Stimulated activated naive B cell treated with anti-CD40 and anti-IgM and Interleukin-4, amounts not matched to agents 10 μg/mL and 1 μg/mL and 100 μg/mL, for 72 hours (primary cell): ENCODE data around the gene RRP1B.

Source experiments
- ATAC-seq, 2 donors: fragments of 150-1000 bp; cut with Tn5 transposase; replicated peaks; 2 replicates each; pipeline ENCODE4 v1.10.0; 2021; ENCODE audit warnings: moderate library complexity in 1 of 2
- DNase-seq: peaks from one replicate; pipeline ENCODE4 v3.0.0; 2021
- H3K27ac Mint-ChIP-seq: one replicate; pipeline ENCODE4 v1.8.0; 2022; ENCODE audit warnings: mild to moderate bottlenecking, mixed read lengths
- H3K27me3 Mint-ChIP-seq, 2 donors: one replicate each; pipeline ENCODE4 v1.8.0; 2022; ENCODE audit warnings: mixed read lengths in 2 of 2
- H3K36me3 Mint-ChIP-seq, 2 donors: one replicate each; pipeline ENCODE4 v1.8.0; 2022; ENCODE audit warnings: mixed read lengths in 2 of 2, mild to moderate bottlenecking in 1 of 2
- H3K4me1 Mint-ChIP-seq, 2 donors: one replicate each; pipeline ENCODE4 v1.8.0; 2022; ENCODE audit warnings: mixed read lengths in 2 of 2, mild to moderate bottlenecking in 1 of 2
- H3K4me3 Mint-ChIP-seq, 2 donors: one replicate each; pipeline ENCODE4 v1.8.0; 2022; ENCODE audit warnings: mild to moderate bottlenecking in 2 of 2, mixed read lengths in 2 of 2, moderate library complexity in 1 of 2
- H3K9me3 Mint-ChIP-seq, 2 donors: one replicate each; pipeline ENCODE4 v1.8.0; 2022; ENCODE audit warnings: mixed read lengths in 2 of 2, mild to moderate bottlenecking in 1 of 2

Gene RRP1B

GRCh38 chr21:43627527-43627926, 31.8 kb upstream of the RRP1B start:
- Mint-ChIP-seq H3K27ac (no peak overlapping the region), H3K4me3 (no peak overlapping the region), H3K9me3 (peaks cover 0 to 3% of the 10 kb centered on the region in 2 donors), H3K4me1 (peaks cover 0 to 3% of the 10 kb centered on the region in 2 donors), H3K27me3 (no peaks in the 10 kb centered on the region), H3K36me3 (peaks cover 4 to 12% of the 10 kb centered on the region in 2 donors)
- DNase-seq (no peak), ATAC-seq (no peak)

GRCh38 chr21:43631411-43632107, 27.8 kb upstream of the RRP1B start:
- ATAC-seq, result no peak
- no peak overlapping the region for H3K27ac Mint-ChIP-seq
- peaks cover 0 to 3% of the 10 kb centered on the region in 2 donors for H3K9me3 Mint-ChIP-seq
- no peaks in the 10 kb centered on the region for H3K27me3 Mint-ChIP-seq
- no peak for DNase-seq
- H3K4me1 Mint-ChIP-seq, result no peaks in the 10 kb centered on the region
- H3K36me3 Mint-ChIP-seq, result peaks cover 4 to 12% of the 10 kb centered on the region in 2 donors
- no peak overlapping the region for H3K4me3 Mint-ChIP-seq

GRCh38 chr21:43632373-43632905, 26.9 kb upstream of the RRP1B start:
- no peak overlapping the region for H3K4me3 Mint-ChIP-seq
- no peaks in the 10 kb centered on the region for H3K4me1 Mint-ChIP-seq
- H3K36me3 Mint-ChIP-seq, result peaks cover 4 to 12% of the 10 kb centered on the region in 2 donors
- H3K27ac Mint-ChIP-seq, result no peak overlapping the region
- DNase-seq (no peak), ATAC-seq (no peak)
- H3K27me3 Mint-ChIP-seq, result no peaks in the 10 kb centered on the region
- peaks cover 0 to 3% of the 10 kb centered on the region in 2 donors for H3K9me3 Mint-ChIP-seq

GRCh38 chr21:43634618-43635017, 24.7 kb upstream of the RRP1B start:
- no peak for ATAC-seq
- peaks cover 4 to 6% of the 10 kb centered on the region in 2 donors for H3K4me1 Mint-ChIP-seq
- H3K9me3 Mint-ChIP-seq, result no peaks in the 10 kb centered on the region
- no peaks in the 10 kb centered on the region for H3K27me3 Mint-ChIP-seq
- DNase-seq, result no peak
- no peak overlapping the region for H3K27ac Mint-ChIP-seq
- peaks cover 0 to under 1% of the 10 kb centered on the region in 2 donors for H3K36me3 Mint-ChIP-seq
- no peak overlapping the region for H3K4me3 Mint-ChIP-seq

GRCh38 chr21:43635436-43635835, 23.9 kb upstream of the RRP1B start:
- Mint-ChIP-seq H3K4me3 (no peak overlapping the region), H3K36me3 (no peaks in the 10 kb centered on the region), H3K27ac (no peak overlapping the region), H3K4me1 (peaks cover 4 to 6% of the 10 kb centered on the region in 2 donors), H3K27me3 (no peaks in the 10 kb centered on the region), H3K9me3 (no peaks in the 10 kb centered on the region)
- no peak for ATAC-seq
- DNase-seq, result no peak

GRCh38 chr21:43637530-43638158, 21.7 kb upstream of the RRP1B start:
- no peaks in the 10 kb centered on the region for H3K36me3 Mint-ChIP-seq
- H3K4me1 Mint-ChIP-seq, result peaks cover 4 to 6% of the 10 kb centered on the region in 2 donors
- no peak for DNase-seq
- peak overlapping the region; percentile 37 for H3K27ac Mint-ChIP-seq
- H3K9me3 Mint-ChIP-seq, result no peaks in the 10 kb centered on the region
- no peak for ATAC-seq
- no peak overlapping the region for H3K4me3 Mint-ChIP-seq
- no peaks in the 10 kb centered on the region for H3K27me3 Mint-ChIP-seq

GRCh38 chr21:43639470-43640353, 19.6 kb upstream of the RRP1B start:
- ATAC-seq (no peak), DNase-seq (no peak)
- Mint-ChIP-seq H3K27me3 (no peaks in the 10 kb centered on the region), H3K4me1 (peaks cover 4 to 6% of the 10 kb centered on the region in 2 donors), H3K9me3 (no peaks in the 10 kb centered on the region), H3K4me3 (no peak overlapping the region), H3K27ac (peak overlapping the region; percentile 17), H3K36me3 (no peaks in the 10 kb centered on the region)

GRCh38 chr21:43640400-43640799, 19.0 kb upstream of the RRP1B start:
- peaks cover 6 to 9% of the 10 kb centered on the region in 2 donors for H3K4me1 Mint-ChIP-seq
- no peaks in the 10 kb centered on the region for H3K36me3 Mint-ChIP-seq
- ATAC-seq, result no peak
- H3K4me3 Mint-ChIP-seq, result no peak overlapping the region
- H3K27me3 Mint-ChIP-seq, result no peaks in the 10 kb centered on the region
- H3K27ac Mint-ChIP-seq, result no peak overlapping the region
- no peaks in the 10 kb centered on the region for H3K9me3 Mint-ChIP-seq
- DNase-seq, result no peak

GRCh38 chr21:43643193-43643592, 16.2 kb upstream of the RRP1B start:
- peaks cover 12 to 23% of the 10 kb centered on the region in 2 donors for H3K4me1 Mint-ChIP-seq
- no peaks in the 10 kb centered on the region for H3K9me3 Mint-ChIP-seq
- DNase-seq (no peak), ATAC-seq (no peak)
- H3K27me3 Mint-ChIP-seq, result peaks cover 0 to 3% of the 10 kb centered on the region in 2 donors
- H3K36me3 Mint-ChIP-seq, result no peaks in the 10 kb centered on the region
- H3K4me3 Mint-ChIP-seq, result no peak overlapping the region
- no peak overlapping the region for H3K27ac Mint-ChIP-seq

GRCh38 chr21:43644071-43644470, 15.3 kb upstream of the RRP1B start:
- Mint-ChIP-seq H3K36me3 (no peaks in the 10 kb centered on the region), H3K27ac (no peak overlapping the region), H3K9me3 (no peaks in the 10 kb centered on the region), H3K27me3 (peaks cover 0 to 7% of the 10 kb centered on the region in 2 donors), H3K4me3 (no peak overlapping the region), H3K4me1 (peaks cover 12 to 22% of the 10 kb centered on the region in 2 donors)
- no peak for ATAC-seq
- no peak for DNase-seq

GRCh38 chr21:43644609-43645008, 14.8 kb upstream of the RRP1B start:
- DNase-seq, result no peak
- H3K27ac Mint-ChIP-seq, result no peak overlapping the region
- no peaks in the 10 kb centered on the region for H3K36me3 Mint-ChIP-seq
- H3K4me1 Mint-ChIP-seq, result peaks cover 9 to 17% of the 10 kb centered on the region in 2 donors
- H3K4me3 Mint-ChIP-seq, result no peak overlapping the region
- ATAC-seq, result no peak
- no peaks in the 10 kb centered on the region for H3K9me3 Mint-ChIP-seq
- peaks cover 0 to 7% of the 10 kb centered on the region in 2 donors for H3K27me3 Mint-ChIP-seq

- no peaks in the 10 kb centered on the region for H3K9me3 Mint-ChIP-seq
- H3K4me1 Mint-ChIP-seq, result peaks cover 9 to 17% of the 10 kb centered on the region in 2 donors
- DNase-seq, result peak; percentile 41
- ATAC-seq, result peak; percentile 77 to 81
- peak overlapping the region in 1 of 2 donors; percentile 48 for H3K4me3 Mint-ChIP-seq
- H3K36me3 Mint-ChIP-seq, result no peaks in the 10 kb centered on the region
- H3K27ac Mint-ChIP-seq, result peak overlapping the region; percentile 77
- peaks cover 0 to 7% of the 10 kb centered on the region in 2 donors for H3K27me3 Mint-ChIP-seq
Measured at GRCh38 chr21:43645136-43645891, 14.0 kb upstream of the RRP1B start.

GRCh38 chr21:43645976-43646375, 13.4 kb upstream of the RRP1B start:
- no peak overlapping the region for H3K4me3 Mint-ChIP-seq
- no peak overlapping the region for H3K27ac Mint-ChIP-seq
- H3K27me3 Mint-ChIP-seq, result peaks cover 0 to 7% of the 10 kb centered on the region in 2 donors
- H3K9me3 Mint-ChIP-seq, result no peaks in the 10 kb centered on the region
- DNase-seq (no peak), ATAC-seq (no peak)
- no peaks in the 10 kb centered on the region for H3K36me3 Mint-ChIP-seq
- H3K4me1 Mint-ChIP-seq, result peaks cover 9 to 17% of the 10 kb centered on the region in 2 donors
